ENCODE measurements around the gene ATR.

ATR gene

GRCh38 chr3:142459929-142460328, 118.6 kb downstream of the ATR start:
- TF ChIP-seq POLR2AphosphoS5 (IDR thresholded peaks at IDR 0.05; ENCODE audit: low read depth, low read length) (no peak), FOXP2 (optimal IDR thresholded peaks at IDR 0.05; ENCODE audit: borderline replicate concordance, extremely low read depth, extremely low read length, insufficient read depth) (no peak), TAF1 (IDR thresholded peaks at IDR 0.05; ENCODE audit: borderline replicate concordance, insufficient read depth, low read length) (no peak), SIN3A (IDR thresholded peaks at IDR 0.05; ENCODE audit: borderline replicate concordance, insufficient read depth, low read length) (no peak), REST (IDR thresholded peaks at IDR 0.05; ENCODE audit: insufficient read depth in 1 of 2, low read depth in 2 of 2, low read length in 2 of 2) (no peak)

GRCh38 chr3:142459096-142459495, 119.4 kb downstream of the ATR start:
- TF ChIP-seq TAF1 (IDR thresholded peaks at IDR 0.05; ENCODE audit: borderline replicate concordance, insufficient read depth, low read length) (no peak), POLR2AphosphoS5 (IDR thresholded peaks at IDR 0.05; ENCODE audit: low read depth, low read length) (no peak), FOXP2 (optimal IDR thresholded peaks at IDR 0.05; ENCODE audit: borderline replicate concordance, extremely low read depth, extremely low read length, insufficient read depth) (no peak), REST (IDR thresholded peaks at IDR 0.05; ENCODE audit: insufficient read depth in 1 of 2, low read depth in 2 of 2, low read length in 2 of 2) (no peak), SIN3A (IDR thresholded peaks at IDR 0.05; ENCODE audit: borderline replicate concordance, insufficient read depth, low read length) (no peak)

- TF ChIP-seq FOXP2 (optimal IDR thresholded peaks at IDR 0.05; ENCODE audit: borderline replicate concordance, extremely low read depth, extremely low read length, insufficient read depth) (no peak), SIN3A (IDR thresholded peaks at IDR 0.05; ENCODE audit: borderline replicate concordance, insufficient read depth, low read length) (no peak), REST (IDR thresholded peaks at IDR 0.05; ENCODE audit: insufficient read depth in 1 of 2, low read depth in 2 of 2, low read length in 2 of 2) (no peak), POLR2AphosphoS5 (IDR thresholded peaks at IDR 0.05; ENCODE audit: low read depth, low read length) (no peak), TAF1 (IDR thresholded peaks at IDR 0.05; ENCODE audit: borderline replicate concordance, insufficient read depth, low read length) (no peak)
These were observed 127.7 kb downstream of the ATR start for GRCh38 chr3:142450881-142451280.

- TF ChIP-seq POLR2AphosphoS5 (IDR thresholded peaks at IDR 0.05; ENCODE audit: low read depth, low read length), result no peak
These were observed 128.3 kb downstream of the ATR start for GRCh38 chr3:142450189-142450588.

GRCh38 chr3:142447852-142448823, 130.4 kb downstream of the ATR start, which contains the start of gene XRN1:
XRN1 (minus strand) TSS chr3:142448037; CDS start chr3:142447944, 93 bp downstream.
- TF ChIP-seq FOXP2 (optimal IDR thresholded peaks at IDR 0.05; ENCODE audit: borderline replicate concordance, extremely low read depth, extremely low read length, insufficient read depth) (peak; percentile 30), TAF1 (IDR thresholded peaks at IDR 0.05; ENCODE audit: borderline replicate concordance, insufficient read depth, low read length) (peak; percentile 88), POLR2AphosphoS5 (IDR thresholded peaks at IDR 0.05; ENCODE audit: low read depth, low read length) (peak; percentile 88), REST (IDR thresholded peaks at IDR 0.05; ENCODE audit: insufficient read depth in 1 of 2, low read depth in 2 of 2, low read length in 2 of 2) (peak; percentile 37 to 67; a peak in 2 of 4 replicates), SIN3A (IDR thresholded peaks at IDR 0.05; ENCODE audit: borderline replicate concordance, insufficient read depth, low read length) (no peak)

Measured in PFSK-1 (cell line).